ENCODE results near the gene AGT. TPM values are rescaled to one million over a fixed set of nuclear protein-coding genes. Genes with fewer than 3 reads are reported as not detected.

AGT gene
- total RNA-seq, 4 donors from 2014 or later: 5.0 to 16.0 (median 8.4) TPM

DNA sequence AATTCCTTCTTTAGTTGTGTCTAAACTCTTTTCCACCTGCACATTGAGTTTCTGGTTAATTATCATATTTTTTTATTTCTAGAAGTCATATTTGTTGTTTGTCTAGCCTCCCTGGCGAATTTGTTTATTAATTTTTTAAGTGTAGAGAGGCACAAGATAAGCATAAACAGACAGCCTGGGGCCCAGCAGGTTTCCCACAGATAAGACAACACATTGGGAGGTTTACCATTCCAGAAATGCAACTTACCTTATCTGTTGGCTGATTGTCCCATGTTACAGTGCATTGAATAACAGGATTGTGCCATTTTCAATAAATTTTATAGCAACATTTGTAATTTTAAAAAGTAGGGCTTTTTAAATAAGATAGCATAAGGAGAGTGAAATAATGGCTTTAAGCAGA lies 36.7 kb downstream of the AGT start:
- 100% methylated on average over 1 of the region's 1 CpG; no CpG with 5 or more reads in 1 of the 2 donors for WGBS, 2 donors (ENCODE audit: low coverage in 1 of 2)
- H3K36me3 ChIP-seq: peaks cover 4 to 88% of the 10 kb centered on the region in 2 donors
- no peak for ATAC-seq
- TF ChIP-seq POLR2A (IDR thresholded peaks at IDR 0.05) (no peak), CTCF (IDR thresholded peaks at IDR 0.05) (no peak), EP300 (IDR thresholded peaks at IDR 0.05) (no peak)
- H3K9me3 ChIP-seq: no peaks in the 10 kb centered on the region
- peaks cover 0 to 12% (median 3%) of the 10 kb centered on the region in 3 donors for H3K4me1 ChIP-seq
- H3K27ac ChIP-seq: no peak overlapping the region
- no peaks in the 10 kb centered on the region for H3K27me3 ChIP-seq
- H3K4me3 ChIP-seq: no peak overlapping the region

DNA sequence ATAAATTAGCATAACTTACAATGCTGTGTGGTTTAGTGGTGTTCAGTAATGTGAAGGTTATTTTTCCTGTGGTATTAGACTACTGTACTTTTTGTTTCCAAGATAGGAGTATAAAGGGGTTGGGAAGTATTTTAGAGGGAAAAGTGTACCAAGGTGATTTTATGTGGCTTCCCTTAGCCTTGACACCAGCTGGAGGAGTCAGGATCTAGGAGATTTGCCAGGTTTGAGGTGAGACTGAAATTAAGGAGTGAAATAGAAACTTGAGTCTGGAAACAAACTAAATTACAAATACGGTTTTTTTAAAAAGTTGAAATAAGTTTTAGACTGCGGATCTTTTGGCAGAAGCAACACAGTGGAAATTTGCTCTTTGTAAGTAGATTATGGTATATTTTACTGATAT lies 39.3 kb downstream of the AGT start:
- H3K4me1 ChIP-seq: no peaks in the 10 kb centered on the region
- H3K27me3 ChIP-seq: no peaks in the 10 kb centered on the region
- TF ChIP-seq POLR2AphosphoS5 (IDR thresholded peaks at IDR 0.05) (no peak), EP300 (IDR thresholded peaks at IDR 0.05) (no peak), CTCF (IDR thresholded peaks at IDR 0.05) (no peak), POLR2A (IDR thresholded peaks at IDR 0.05) (no peak)
- H3K4me3 ChIP-seq: no peak overlapping the region
- WGBS, 2 donors (ENCODE audit: low coverage in 1 of 2): 86 to 91% methylated on average over 2 of the region's 2 CpGs
- peaks cover 4 to 100% of the 10 kb centered on the region in 2 donors for H3K36me3 ChIP-seq
- H3K9me3 ChIP-seq: no peaks in the 10 kb centered on the region
- no peak for ATAC-seq
- no peak overlapping the region for H3K27ac ChIP-seq

DNA sequence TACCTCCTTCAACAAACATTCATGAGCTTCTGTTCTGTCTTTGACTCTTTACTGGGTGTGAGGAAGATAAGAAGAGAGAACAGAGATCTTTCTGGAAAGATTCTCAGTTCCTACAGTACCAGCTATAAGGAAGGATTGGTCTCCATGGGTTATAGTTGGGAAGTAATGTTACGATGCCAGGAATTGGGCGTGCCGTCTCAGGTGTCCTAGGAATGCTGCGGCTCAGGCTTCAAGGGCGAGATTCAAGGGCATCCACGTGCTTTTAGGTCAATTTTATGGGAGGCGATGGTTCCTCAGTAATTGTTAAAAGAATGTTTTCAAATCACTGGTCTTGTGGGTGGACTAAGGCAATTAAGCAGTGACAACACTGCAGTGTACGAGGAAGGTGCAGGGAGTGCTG lies 44.4 kb downstream of the AGT start:
- peaks cover 0 to 100% of the 10 kb centered on the region in 2 donors for H3K36me3 ChIP-seq
- WGBS, 2 donors (ENCODE audit: low coverage in 1 of 2): 95 to 96% methylated on average over 8 of the region's 8 CpGs

GRCh38 chr1:230668227-230668626 lies 45.7 kb downstream of the AGT start:
- no peak for ATAC-seq
- H3K4me1 ChIP-seq: no peaks in the 10 kb centered on the region
- H3K27me3 ChIP-seq: no peaks in the 10 kb centered on the region
- TF ChIP-seq EP300 (IDR thresholded peaks at IDR 0.05): no peak
- TF ChIP-seq POLR2AphosphoS5 (IDR thresholded peaks at IDR 0.05): no peak
- no peak for TF ChIP-seq POLR2A (IDR thresholded peaks at IDR 0.05)
- 74 to 85% methylated on average over 3 to 6 of the region's 6 CpGs for WGBS, 2 donors (ENCODE audit: low coverage in 1 of 2)
- no peaks in the 10 kb centered on the region for H3K9me3 ChIP-seq
- no peak overlapping the region for H3K4me3 ChIP-seq
- no peak overlapping the region for H3K27ac ChIP-seq
- H3K36me3 ChIP-seq: peaks cover 0 to 98% of the 10 kb centered on the region in 2 donors

More for the DNA sequence above, 44.4 kb downstream of the AGT start:
- H3K27ac ChIP-seq: no peak overlapping the region
- ATAC-seq: no peak
- H3K9me3 ChIP-seq: no peaks in the 10 kb centered on the region
- H3K4me3 ChIP-seq: no peak overlapping the region
- TF ChIP-seq CTCF (IDR thresholded peaks at IDR 0.05): no peak
- TF ChIP-seq POLR2A (IDR thresholded peaks at IDR 0.05): no peak
- no peak for TF ChIP-seq POLR2AphosphoS5 (IDR thresholded peaks at IDR 0.05)
- TF ChIP-seq EP300 (IDR thresholded peaks at IDR 0.05): no peak
- no peaks in the 10 kb centered on the region for H3K27me3 ChIP-seq
- H3K4me1 ChIP-seq: no peaks in the 10 kb centered on the region

DNA sequence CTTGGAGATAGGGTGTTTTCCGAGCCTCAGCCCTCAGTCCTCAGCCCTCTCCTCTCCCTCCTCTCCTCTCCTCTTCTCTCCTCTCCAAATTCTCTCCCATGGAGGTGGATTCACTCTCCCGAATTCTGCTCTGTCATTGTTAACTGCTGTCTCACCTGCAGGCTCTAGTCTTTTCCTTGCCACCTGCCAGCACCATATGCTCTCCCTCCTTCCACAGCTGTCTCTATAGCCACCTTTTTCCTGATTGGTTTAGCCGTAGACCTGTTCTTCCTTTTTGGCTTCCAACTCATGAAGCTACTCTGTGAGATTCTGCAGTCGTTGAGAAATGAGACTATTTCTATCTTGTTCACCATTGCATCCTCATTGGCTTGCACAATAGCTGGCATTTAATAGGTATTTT lies 51.9 kb downstream of the AGT start:
- no peak overlapping the region for H3K4me3 ChIP-seq
- WGBS, 2 donors (ENCODE audit: low coverage in 1 of 2): 74 to 80% methylated on average over 4 of the region's 4 CpGs
- no peaks in the 10 kb centered on the region for H3K27me3 ChIP-seq
- H3K4me1 ChIP-seq: no peaks in the 10 kb centered on the region
- no peak overlapping the region for H3K27ac ChIP-seq
- peaks cover 0 to 74% of the 10 kb centered on the region in 2 donors for H3K36me3 ChIP-seq
- no peaks in the 10 kb centered on the region for H3K9me3 ChIP-seq
- no peak for TF ChIP-seq POLR2A (IDR thresholded peaks at IDR 0.05)
- TF ChIP-seq CTCF (IDR thresholded peaks at IDR 0.05): no peak
- no peak for TF ChIP-seq POLR2AphosphoS5 (IDR thresholded peaks at IDR 0.05)
- no peak for TF ChIP-seq EP300 (IDR thresholded peaks at IDR 0.05)
- no peak for ATAC-seq

All from gastroesophageal sphincter (tissue), 4 donors.